GM21717 (cell line): ENCODE results near the gene SLC66A3.

Source experiments
- ATAC-seq: cut with Tn5 transposase; IDR thresholded peaks from one replicate; pipeline ENCODE4 v1.9.1; 2021; ENCODE audit warnings: mild to moderate bottlenecking, moderate library complexity; ENCODE audit not compliant: unreplicated experiment

SLC66A3 gene

DNA sequence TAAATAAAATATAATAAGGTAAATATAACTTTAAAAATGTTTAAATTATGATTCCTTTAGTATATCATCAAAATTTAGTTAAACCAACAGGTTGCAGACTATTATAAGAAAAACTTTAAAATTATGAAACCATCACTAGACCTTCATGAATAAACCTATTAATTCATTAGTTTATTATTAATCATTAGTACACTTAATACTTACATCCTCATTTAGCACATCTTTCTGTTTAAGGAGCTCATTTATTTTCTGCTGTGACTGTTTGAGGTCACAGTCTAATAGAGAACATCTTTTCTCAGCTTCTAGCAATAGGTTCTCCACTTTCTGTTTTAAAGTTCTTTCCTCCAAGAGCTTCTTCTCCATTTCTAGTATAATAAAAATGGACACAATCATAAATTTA is 52.8 kb downstream of the SLC66A3 start:
- ATAC-seq, result no peak

DNA sequence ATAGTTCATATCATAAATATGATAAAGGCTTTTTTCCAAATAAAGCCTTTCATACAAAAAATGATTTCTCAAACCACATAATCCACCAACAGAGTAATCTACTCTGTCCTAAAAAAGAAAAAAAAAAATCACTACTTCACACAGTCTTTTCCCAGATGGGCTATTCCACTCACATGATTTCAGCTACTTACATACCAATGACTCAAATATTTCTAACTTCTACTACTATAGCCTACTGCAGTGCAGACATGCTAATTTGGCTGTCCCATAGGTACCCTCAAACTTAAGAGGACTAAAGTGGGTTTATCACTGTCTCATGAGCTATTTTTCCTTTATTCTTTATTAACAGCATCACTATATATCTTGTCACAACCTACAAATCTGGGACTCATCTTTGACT is 57.4 kb downstream of the SLC66A3 start:
- ATAC-seq, result no peak

DNA sequence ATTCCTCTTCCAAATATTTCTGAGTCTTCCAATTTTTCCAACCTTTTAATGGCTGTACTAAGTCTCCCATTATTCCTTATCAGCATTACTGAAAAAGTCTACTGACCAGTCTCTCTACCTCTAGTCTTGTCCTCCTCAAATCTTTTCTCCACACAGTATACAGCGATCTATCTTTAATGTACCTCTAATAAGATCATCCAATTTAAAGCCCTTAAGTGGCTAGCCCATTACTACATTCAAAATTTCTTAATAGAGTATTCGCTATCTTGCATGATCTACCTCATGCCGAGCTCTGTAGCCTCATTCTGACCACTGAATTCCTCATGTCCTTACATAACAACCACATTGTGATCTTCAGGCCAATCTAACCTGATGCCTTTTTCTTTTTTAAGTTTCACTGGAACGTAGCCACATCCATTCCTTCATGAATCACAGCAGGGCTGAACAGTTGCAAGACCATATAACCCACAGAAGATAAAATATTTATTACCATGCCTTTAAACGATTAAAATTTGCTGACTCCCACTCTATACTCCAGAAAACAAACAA is 57.9 kb downstream of the SLC66A3 start:
- no peak for ATAC-seq

DNA sequence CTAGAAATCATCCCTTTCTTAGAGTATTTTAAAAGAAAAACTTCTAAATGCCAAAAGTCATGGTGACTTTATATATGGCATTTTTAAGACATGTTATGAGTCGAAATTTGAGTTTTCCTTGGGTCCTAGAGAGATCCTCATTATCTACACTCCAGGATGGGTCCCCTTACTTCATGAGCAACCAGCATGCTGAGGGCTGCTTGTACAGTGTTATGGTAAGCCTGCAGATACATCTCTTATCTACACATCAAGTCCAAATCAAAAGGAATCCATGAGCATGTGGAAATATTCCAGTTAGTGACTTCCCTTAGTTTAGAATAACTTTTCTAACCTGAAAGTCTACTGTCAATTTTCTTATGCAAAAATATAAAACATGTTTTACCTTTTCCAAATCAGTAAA is 58.7 kb downstream of the SLC66A3 start:
- ATAC-seq, result no peak

DNA sequence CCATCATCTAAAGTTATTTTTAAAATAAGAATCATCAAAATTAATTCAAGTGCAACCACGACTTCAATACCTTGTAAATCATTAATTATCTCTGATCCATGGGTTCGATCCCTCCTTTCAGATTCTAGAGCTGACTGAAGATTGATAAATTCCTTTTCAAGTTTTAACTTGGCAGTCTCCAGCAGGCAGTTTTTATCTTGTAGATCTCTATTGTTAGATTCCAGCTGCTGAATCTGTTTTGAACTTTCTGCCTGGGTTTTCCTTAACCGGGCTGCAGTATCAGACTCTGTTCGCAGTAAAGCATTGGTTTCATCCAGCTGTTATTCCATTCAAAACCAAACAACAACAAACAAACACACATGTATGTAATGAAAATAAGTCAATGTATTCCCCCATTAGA is 59.5 kb downstream of the SLC66A3 start:
- no peak for ATAC-seq

DNA sequence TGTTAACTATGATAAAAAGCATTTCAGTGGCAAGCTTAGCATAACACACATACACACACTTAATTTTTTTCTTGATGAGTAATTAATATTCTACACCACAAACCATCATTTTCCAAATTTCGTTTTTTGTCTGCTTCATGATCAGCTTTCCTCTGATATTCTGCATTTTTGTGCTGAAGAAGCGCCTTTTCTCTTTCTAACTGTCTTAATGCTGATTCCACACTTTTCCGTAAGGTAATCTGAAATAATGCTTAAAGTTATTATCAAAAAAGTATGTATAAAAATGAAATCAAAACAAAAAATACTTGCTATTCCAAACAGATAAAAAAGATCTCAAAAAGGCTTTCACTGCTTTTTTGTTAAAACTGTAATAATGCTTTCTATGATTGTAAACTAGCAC is 60.1 kb downstream of the SLC66A3 start:
- no peak for ATAC-seq

DNA sequence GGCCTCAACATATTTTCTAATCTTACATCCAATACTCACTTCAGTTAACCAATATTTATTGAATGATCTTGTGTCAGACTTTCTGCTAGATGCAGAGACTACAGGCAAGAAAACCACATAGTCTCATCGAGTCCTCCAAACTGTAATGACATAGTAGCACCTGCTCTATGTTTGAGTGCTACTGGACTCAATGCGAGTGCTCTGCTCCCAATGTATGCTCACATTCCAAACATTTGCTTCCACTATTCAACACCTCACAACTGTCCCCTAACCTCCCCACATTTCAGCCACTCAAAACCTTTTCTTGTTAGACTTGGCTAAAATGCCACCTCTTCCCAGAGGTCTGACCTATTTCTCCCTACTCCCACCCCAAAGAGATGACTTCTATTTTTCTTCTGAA is 65.2 kb downstream of the SLC66A3 start:
- no peak for ATAC-seq

DNA sequence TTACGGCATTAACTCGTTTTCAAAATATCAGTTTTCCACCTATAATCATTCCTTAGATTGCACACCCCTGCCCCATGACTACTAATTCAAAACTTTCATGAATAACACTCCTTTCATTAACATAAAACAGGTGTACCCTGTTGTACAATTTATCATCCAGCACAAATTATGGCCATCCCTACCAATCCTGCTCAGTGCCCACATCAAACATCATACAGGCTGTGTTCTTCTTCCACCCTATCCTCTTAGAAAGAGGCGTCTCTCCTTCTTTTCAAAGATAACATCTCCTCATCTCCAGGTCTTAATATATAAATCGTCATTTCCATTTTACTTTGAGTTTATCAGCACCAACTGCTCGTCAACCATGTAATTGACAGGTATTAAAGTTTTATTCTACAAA is 67.6 kb downstream of the SLC66A3 start:
- no peak for ATAC-seq

DNA sequence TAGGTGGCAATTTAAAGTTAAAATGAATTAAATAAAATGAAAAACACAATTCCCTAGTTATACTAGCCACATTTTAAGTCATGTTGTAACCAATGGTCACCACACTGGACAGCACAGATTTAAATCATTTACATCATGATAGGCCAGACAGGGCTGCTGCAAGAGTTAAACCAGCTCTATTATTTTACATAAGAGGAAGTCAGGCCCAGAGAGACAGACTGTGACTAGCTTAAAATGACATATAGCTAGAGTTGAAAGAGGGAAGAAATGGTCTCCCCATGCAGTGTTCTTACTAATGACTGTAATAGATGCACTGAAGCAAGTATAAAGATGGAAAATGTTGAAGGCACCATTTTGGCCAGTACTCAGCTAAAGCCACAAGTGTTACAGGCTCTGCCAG is 69.6 kb downstream of the SLC66A3 start:
- ATAC-seq, result no peak

DNA sequence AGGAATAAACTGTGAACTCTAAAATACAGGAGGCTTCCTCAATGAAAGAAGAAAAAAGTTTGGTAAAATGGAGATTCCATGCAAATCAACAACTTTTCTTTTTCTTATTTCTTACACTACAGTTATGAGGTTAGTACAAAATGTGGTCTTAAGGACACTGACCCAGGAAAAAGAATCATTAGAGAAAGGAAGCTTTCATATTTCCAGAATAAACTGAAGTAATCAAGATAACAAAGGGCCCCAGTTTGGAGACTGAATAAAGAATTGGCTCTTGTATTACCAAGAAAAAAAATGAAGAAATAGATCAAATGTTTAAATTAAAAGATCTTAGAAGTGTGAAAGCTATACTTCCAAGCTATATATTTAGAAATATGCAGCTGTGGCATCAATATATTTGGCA is 72.3 kb downstream of the SLC66A3 start:
- no peak for ATAC-seq
